GM12873 (cell line): Measurements from ENCODE around the gene ELN.

Source experiments
- TF ChIP-seq, protein P1 (sequence below): IDR thresholded peaks from 2 replicates; pipeline ENCODE4 v1.5.1; 2012; ENCODE audit warnings: low read depth, mild to moderate bottlenecking, moderate library complexity, low read length, control low read depth; ENCODE audit not compliant: insufficient read depth; ENCODE audit errors: missing control alignments

ELN gene

GRCh38 chr7:74084722-74085578 lies 57.0 kb downstream of the ELN start:
- TF ChIP-seq, protein P1, sequence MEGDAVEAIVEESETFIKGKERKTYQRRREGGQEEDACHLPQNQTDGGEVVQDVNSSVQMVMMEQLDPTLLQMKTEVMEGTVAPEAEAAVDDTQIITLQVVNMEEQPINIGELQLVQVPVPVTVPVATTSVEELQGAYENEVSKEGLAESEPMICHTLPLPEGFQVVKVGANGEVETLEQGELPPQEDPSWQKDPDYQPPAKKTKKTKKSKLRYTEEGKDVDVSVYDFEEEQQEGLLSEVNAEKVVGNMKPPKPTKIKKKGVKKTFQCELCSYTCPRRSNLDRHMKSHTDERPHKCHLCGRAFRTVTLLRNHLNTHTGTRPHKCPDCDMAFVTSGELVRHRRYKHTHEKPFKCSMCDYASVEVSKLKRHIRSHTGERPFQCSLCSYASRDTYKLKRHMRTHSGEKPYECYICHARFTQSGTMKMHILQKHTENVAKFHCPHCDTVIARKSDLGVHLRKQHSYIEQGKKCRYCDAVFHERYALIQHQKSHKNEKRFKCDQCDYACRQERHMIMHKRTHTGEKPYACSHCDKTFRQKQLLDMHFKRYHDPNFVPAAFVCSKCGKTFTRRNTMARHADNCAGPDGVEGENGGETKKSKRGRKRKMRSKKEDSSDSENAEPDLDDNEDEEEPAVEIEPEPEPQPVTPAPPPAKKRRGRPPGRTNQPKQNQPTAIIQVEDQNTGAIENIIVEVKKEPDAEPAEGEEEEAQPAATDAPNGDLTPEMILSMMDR = no peak

DNA sequence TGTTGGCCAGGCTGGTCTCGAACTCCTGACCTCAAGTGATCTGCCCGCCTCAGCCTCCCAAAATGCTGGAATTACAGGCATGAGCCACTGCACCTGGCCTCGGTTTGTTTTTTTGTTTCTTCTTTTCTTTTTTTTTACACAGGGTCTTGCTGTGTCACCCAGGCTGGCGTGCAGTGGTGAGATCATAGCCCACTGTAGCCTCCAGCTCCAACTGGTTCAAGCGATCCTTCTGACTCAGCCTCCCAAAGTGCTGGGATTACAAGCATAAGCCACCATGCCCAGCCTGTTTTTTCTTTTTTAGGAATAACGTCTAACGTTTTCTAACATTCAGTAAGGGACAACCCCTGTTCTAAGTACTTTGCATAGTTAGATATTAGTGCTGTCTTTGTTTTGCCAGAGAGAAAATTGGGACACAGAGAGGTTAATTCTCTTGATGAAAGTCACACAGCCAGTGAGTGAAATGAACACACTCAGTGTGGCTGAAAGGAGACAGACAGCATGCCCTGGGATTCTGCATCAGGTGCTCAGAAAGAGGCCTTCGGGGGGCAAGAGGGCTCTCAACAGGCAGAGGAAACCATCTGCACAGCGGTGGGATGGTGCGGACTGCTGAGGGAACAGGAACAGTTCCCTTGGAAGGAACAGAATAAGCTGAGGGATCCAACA lies 59.9 kb downstream of the ELN start:
- TF ChIP-seq, protein P1 = no peak

DNA sequence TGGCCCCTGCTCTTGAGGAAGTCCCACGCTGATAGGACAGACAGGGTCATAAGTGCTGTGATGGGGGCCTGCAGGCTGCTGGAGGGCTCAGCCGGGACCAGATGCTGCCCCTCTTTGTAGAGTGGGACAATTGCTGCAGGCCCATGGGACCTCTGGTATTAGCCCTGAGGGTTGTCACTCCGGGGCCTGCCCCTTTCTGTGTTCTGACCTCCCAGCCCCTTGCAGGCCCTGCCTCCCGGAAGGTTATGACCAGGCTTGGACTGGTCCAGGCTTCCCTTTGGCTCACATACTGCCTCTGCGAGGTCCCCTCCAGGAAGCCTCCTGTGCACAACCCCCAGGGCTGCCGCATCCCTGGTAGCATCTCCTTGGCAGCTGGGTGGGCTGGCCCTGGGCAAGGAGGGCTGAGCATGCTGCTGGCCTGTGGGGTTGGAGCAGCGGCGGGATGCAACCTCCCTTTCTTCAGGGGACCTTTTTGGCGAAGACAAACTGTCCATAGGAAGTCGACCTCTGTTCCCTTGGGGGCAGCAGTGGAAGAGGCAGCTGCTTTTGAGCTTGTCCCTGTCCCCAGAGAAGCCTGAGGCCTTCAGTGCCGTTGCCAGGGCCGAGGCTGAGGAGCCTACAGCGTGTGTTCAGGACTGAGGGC lies 64.5 kb downstream of the ELN start:
- TF ChIP-seq, protein P1 = no peak

DNA sequence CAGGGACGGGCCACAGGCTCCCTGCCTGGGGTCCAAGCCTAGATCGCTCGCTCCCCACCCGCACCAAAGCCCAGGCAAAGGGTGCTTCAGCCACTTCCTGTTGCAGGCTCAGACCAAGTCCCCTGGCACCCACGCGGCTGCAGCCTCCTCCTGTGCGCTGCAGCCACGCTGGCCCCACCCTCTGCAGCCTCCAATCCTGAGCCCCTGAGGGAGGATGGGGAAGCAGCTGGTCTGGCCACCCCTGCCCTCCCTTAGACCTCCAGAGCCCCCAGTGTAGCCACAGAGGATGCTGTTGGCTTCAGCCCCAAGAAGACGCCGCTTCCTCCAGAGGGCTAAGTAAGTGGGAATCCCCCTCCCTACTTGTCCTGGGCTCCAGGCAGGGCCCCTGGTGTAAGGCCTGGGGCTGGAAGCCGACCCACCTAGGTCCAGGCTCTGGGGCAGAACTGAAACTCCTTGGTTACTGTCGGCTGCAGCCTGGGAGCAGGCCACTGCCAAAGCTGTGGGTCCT lies 65.0 kb downstream of the ELN start:
- TF ChIP-seq, protein P1 = no peak

DNA sequence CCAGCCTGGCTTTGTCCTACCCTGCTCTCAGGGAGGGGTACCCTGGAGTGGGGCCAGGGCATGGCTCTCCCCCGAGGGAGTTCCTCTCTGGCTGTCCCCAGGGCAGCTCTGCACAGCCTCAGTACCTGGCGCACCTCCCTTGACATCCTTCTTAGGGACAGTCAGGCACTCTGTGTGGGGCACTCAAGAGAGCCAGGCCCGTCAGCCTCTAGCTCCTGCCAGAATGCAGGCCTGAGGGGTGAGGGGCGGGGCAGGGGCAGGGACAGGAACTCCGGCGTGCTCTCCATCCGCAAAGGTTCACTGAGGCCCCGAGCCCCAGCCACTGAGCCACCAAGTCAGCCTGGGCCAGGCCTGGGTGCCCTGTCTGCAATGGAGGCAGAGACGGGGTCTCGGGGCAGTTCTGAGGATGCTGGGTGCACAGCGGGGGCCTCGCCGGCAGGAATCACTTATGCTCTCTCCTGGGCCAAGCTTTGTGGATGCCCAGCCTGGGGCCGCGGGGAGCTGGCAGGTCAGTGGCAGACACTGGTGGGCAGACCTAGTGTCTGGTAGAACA lies 65.8 kb downstream of the ELN start:
- TF ChIP-seq, protein P1 = no peak

- TF ChIP-seq, protein P1 = peak; percentile 24
Measured at GRCh38 chr7:74094224-74095101, 66.5 kb downstream of the ELN start.
